COLO829 (cell line): ENCODE data around the gene IL4.

ENCODE experiments used
- DNase-seq: peaks from one replicate; pipeline ENCODE4 v3.0.0; 2012; ENCODE audit warnings: low spot score

Gene IL4

DNA sequence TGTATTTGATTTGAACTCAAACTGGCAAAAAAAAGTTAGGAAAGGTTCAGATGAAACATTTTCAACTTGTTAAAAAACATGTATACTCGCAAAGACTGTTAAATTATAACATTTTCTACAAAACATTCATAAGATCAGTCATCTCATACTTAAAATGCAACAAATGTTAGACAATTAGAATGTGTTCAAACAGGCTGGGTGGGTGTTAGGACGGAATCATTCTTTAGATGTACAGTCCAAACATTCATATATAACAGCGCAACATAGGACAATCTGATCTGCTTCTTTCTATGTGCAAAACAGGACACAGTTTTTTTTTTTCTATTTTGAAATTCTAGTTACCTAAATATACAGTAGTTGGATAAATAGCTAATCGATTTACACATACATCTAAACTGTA lies 22.2 kb downstream of the IL4 start:
- DNase-seq, result no peak

DNA sequence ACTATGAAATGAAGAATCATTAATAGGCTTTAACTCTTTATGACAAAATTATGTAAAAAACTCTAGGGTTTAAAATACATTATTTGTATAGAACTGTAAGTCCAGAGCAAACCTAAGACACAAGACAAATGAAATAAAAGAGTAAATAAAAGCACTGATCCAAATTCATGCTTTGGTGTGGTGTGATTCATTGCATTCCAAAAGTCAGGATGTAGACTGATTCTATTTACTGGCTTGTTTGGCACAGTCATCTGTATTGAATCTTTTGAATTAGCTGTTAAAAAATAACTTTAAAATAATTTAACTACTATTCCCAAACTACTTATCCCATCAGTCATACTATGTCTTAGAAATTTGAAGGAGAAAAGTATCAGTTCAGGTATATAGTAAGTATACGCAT lies 31.1 kb downstream of the IL4 start:
- DNase-seq, result no peak

DNA sequence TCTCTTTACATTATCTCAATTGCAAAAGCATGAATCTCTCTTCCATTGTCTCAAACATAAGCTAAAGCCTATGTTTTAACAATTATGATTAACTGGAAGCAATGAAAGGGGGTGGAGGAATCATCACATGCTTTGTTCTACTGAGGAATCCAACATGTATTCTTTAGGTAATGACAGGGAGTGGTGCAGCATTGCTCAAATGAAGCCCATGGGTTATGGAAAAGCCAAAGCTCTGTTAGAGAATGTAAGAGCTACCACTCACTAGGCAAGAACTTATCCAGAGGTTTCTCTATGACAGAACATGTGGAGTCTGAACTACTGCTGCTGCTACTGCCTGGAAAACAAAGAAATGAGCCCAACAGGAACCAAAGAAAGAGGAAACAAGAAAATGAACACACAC lies 34.9 kb downstream of the IL4 start:
- no peak for DNase-seq

- no peak for DNase-seq
Measured at GRCh38 chr5:132714456-132715307, 40.9 kb downstream of the IL4 start.

DNA sequence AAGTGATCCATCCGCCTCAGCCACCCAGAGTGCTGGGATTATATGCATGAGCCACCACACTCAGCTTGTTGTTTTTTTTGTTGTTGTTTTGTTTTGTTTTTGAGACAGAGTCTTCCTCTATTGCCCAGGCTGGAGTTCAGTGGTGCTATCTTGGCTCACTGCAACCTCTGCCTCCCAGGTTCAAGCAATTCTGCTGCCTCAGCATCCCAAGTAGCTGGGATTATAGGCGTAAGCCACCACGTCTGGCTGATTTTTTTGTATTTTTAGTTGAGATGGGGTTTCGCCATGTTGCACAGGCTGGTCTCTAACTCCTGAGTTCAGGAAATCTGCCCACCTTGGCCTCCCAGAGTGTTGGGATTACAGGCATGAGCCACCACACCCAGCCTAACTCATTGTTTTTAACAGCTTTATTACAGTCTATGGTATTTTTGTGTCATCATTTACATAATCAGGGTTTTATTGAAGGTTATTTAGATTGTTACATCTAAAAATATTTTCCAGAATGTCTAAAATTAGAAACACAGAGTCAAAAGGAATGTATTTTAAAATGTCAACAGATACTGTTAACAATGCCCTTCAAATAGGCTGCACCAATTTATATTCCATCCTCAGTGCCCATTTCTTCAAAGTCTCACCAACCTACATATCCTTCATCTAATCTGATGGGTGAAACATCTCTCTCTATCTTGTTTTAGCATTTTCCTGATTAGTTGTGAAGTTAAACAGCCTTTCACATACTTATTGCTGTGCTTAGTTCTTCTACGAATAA lies 44.9 kb downstream of the IL4 start:
- no peak for DNase-seq

- DNase-seq, result no peak
Measured at GRCh38 chr5:132725745-132726144, 52.0 kb downstream of the IL4 start.

- DNase-seq, result no peak
Measured at GRCh38 chr5:132729896-132730295, 56.1 kb downstream of the IL4 start.
